GM19023 (cell line): Measurements from ENCODE around the gene FUOM.

ENCODE experiments used
- ATAC-seq: cut with Tn5 transposase; IDR thresholded peaks from one replicate; pipeline ENCODE4 v1.9.1; 2021; ENCODE audit warnings: mild to moderate bottlenecking, moderate library complexity; ENCODE audit not compliant: unreplicated experiment

Gene FUOM

GRCh38 chr10:133353202-133353959 lies 4.4 kb downstream of the FUOM start:
- ATAC-seq: no peak

- ATAC-seq: no peak
Measured at GRCh38 chr10:133351408-133352318, 6.2 kb downstream of the FUOM start.

GRCh38 chr10:133350950-133351329 lies 6.9 kb downstream of the FUOM start:
- no peak for ATAC-seq

GRCh38 chr10:133350283-133350949 lies 7.4 kb downstream of the FUOM start:
- no peak for ATAC-seq

GRCh38 chr10:133349577-133350011 lies 8.2 kb downstream of the FUOM start:
- ATAC-seq: no peak

- ATAC-seq: no peak
Measured at GRCh38 chr10:133349160-133349568, 8.7 kb downstream of the FUOM start.

- no peak for ATAC-seq
Measured at GRCh38 chr10:133347710-133348517, 9.9 kb downstream of the FUOM start.

GRCh38 chr10:133346413-133346812 lies 11.4 kb downstream of the FUOM start:
- ATAC-seq: no peak

- no peak for ATAC-seq
Measured at GRCh38 chr10:133344236-133344635, 13.6 kb downstream of the FUOM start.

GRCh38 chr10:133343558-133343957 lies 14.3 kb downstream of the FUOM start:
- no peak for ATAC-seq

GRCh38 chr10:133342942-133343341 lies 14.9 kb downstream of the FUOM start:
- no peak for ATAC-seq

GRCh38 chr10:133341983-133342382 lies 15.8 kb downstream of the FUOM start:
- ATAC-seq: no peak

- no peak for ATAC-seq
Measured at GRCh38 chr10:133339708-133340380, 18.0 kb downstream of the FUOM start.

GRCh38 chr10:133338080-133339071 lies 19.4 kb downstream of the FUOM start:
- ATAC-seq: no peak

- no peak for ATAC-seq
Measured at GRCh38 chr10:133337370-133337725, 20.5 kb downstream of the FUOM start.

GRCh38 chr10:133336577-133337369 lies 21.0 kb downstream of the FUOM start, which contains the start of gene CALY:
TSS of gene CALY (minus strand) at chr10:133336896. CDS start at chr10:133328989, 7,907 bp downstream.
- ATAC-seq: no peak

- no peak for ATAC-seq
Measured at GRCh38 chr10:133336118-133336576, 21.7 kb downstream of the FUOM start.
